ENCODE data around the gene IRF2.
A peak's percentile ranks its signal among the peaks of the same experiment; 100 is the strongest.

Gene IRF2

DNA sequence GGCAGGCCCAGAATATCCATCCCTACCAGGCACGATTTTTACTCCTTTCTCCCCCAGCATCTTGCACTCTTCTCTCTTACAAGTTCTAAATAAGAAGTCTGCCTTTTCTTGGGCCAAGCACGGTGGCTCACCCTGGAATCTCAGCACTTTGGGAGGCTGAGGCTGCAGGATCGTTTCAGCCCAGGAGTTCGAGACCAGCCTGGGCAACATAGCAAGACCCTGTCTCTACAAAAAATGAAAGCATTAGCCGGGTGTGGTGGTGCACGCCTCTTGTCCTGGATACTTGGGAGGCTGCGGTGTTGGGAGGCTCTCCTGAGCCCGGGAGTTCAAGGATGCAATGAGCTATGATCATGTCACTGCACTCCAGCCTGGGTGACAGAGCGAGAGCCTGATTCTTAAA, 64.8 kb downstream of the IRF2 start:
- no peak for DNase-seq (ENCODE audit: low spot score)

DNA sequence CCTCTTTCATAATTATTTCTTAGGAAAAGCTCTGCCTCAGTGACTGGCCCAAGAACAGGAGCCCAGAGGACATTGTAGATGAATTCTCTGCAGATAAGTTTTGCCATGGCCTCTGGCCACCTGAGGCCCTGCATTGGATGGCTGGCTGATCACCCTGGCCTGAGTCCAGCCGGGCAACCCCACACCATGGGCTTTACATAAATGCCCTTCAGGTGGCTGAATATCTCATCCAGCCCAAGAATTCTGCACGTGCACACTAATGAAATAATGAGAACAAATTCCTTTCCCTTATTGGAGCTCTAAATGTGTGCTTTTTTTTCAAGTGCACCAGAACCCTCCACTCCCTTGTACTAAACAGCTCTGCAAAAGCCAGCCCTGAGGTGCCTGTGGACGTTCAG, 65.7 kb downstream of the IRF2 start:
- DNase-seq (ENCODE audit: low spot score) = no peak

DNA sequence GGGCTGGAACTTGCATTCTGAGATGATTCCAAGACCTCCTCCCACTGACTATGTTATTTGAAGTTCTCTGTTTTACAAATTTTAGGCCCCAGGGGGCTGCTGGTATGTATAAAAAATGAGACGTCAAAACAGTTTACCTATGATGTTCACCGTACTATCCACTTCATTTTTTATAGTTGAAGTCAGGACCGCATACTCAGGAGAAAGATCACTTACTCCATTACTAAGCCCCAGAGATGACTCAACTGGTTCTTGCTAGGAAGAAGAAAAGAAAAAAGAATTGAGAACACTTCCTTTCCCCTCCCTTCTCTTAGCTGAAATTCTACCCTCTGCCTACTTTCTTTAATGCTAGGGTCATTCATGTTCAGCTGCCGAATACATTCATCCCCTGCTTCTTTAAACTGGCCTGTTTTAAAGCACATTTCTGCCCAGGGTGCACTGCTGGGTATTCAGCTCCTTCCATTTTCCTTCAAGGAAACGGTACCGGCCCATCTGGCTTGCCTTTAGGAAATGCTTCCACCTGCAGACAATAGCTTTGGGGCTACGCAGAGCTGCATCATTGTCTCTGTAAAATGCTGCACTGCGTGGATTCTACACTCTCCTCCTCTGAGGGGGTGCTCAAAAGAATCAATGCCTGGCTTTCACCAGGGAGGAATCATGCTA, 66.2 kb downstream of the IRF2 start:
- DNase-seq (ENCODE audit: low spot score) = no peak

DNA sequence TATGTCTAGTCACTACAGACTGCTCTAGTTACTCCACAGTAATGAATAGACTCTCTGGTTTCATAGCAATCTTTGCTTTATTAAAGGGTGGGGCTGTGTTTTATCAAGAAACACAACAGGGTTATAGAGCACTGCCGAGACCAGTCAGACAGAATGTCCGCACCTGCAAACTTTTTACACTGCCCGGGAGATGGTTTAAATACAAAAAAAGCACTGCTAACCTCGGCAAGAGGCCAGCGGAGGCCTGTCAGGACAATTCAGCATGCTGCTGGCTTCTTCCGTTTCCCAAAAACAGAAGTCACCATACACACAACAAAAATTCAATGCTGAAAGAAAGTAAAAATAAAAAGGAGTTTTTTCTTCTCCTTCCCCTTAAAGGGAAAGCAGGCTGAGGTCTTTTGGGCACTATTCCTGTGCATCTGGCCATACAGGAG, 67.4 kb downstream of the IRF2 start:
- no peak for DNase-seq (ENCODE audit: low spot score)

DNA sequence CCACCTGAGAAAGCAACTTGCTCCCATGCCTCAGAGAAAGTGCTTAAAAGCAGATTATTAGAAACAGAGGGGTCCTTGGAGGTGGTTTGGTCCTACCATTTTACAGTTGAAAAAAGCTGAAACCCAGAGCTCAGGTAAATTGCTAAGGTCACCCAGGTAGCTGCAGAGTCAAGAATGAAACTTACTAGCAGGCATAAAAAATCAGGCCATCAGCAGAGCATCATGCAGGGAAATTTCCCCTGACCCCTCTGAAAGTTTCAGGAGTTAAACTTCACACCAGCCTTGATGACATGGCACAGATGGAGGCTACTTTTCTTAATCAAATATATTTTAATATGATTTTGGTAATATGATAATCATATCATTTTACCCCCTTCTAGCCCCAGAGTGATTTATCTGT, 70.3 kb downstream of the IRF2 start:
- DNase-seq (ENCODE audit: low spot score) = no peak

DNA sequence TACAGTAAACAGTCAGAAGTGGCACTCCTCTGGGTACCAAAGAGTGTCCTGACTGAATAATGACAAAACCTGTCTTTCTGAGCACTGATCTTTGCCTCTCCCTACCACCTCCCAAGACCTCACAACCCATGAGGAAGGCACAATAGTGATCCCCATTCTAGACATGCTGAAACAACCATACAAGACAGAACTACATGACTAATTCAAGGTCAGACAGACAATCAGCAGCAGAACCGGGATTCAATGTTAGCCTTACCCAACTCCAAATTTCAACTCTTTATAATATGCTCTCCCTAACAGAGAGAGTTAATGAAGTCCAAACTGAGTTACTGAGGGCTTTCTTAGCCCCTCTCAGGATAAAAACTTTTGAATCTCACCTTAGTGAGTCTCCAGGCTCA, 71.0 kb downstream of the IRF2 start:
- DNase-seq (ENCODE audit: low spot score) = no peak

DNA sequence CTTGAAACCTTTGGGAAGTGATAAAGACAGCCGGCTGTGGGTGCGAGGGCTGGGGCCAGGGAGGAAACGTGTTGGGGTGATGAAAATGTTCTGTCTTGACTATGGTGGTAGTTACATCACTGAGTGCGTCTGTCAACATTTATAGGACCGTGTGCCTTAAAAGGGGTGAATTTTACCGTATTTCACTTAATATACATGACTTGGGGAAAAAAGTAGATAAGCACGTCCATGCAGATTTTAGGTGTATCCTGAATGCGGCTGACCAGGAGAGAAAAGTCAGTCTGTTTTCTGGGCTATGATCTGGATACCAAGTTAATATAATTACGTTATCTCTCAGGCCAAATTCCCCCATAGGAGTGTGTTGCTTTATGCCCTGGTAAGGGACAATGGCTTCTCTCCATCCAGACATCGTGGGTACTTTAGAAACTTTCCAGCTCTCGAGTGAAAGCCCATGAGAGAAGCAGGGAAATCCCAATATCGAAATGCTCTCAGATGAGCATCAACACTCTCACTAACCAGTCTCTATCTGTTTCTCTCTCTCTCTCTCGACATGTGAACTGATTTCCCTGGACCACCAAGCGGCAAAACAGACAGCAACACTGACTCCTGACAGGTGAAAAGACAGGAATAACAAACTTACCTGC, 71.5 kb downstream of the IRF2 start:
- DNase-seq (ENCODE audit: low spot score) = no peak

DNA sequence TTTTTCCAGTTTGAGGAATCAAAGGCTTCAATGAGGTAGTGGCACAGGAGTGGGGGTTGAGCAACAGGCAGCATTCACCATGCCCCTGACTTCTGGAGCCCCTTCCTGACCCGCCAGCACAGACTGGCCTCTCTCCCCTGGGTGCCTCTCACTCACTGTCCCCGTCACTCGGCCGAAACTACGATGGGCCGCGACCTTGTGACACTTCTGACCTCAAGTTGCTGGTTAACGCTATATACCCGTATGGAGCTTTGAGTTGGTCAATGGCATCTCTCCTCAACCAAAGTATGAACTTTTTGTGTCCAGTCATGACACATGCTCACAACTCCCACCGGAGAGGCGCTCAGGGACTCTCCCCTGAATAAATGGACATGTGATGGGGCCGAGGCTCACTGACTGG, 72.1 kb downstream of the IRF2 start:
- no peak for DNase-seq (ENCODE audit: low spot score)

DNA sequence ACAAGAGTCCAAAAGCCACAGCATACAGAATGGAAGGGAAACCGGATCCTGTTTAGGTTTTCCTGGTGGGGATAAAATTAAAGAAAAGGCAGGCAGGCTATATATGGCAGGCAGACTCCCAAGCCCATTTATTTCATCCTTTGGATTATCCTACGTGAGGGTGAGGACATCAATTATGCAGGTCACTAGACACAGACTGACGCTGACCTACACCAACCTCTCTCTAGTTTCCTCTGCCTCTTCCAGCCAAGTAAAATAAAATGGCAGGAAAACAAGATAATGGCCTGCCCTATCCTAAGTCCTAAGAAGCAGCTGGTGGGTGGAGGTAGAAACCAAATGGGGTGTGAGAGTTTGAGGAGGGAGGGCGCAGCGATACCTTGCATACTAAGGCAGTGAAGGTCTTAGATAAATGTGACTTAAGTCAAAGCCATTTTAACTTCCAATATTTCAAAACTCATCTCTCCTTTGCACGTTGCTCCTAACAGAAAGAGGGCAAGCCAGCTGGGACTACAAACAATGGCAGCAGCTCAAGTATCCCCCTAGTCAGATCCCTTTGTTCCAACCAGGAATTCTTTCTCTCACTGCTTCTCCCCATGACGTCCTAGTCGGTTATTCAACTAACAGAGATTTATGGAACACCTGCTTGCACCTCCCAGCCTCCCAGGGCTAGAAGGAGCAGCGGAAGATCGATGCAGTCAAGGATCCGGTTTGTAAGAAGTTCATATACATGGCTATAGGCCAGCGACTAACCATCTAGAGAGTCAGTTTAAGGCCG, 72.8 kb downstream of the IRF2 start:
- DNase-seq (ENCODE audit: low spot score) = peak; percentile 17

DNA sequence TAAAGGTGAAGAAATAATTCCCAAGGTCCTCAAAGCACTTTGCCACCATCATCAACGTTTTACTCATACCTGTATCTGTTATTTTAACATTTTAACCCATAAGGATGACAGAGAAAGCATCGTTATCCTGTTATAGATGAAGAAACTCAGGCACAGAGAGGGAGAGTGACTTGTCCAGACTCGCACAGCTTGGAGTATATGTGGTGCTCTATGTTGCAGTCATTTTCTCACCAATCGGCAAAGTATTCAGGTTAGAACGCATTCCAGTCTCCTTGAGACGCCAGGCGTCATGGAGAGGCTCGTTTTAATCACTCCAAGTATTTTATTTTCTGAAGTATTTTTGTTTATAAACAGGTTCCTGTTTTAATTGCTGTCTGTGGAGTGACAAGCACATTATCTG, 73.5 kb downstream of the IRF2 start:
- no peak for DNase-seq (ENCODE audit: low spot score)

DNA sequence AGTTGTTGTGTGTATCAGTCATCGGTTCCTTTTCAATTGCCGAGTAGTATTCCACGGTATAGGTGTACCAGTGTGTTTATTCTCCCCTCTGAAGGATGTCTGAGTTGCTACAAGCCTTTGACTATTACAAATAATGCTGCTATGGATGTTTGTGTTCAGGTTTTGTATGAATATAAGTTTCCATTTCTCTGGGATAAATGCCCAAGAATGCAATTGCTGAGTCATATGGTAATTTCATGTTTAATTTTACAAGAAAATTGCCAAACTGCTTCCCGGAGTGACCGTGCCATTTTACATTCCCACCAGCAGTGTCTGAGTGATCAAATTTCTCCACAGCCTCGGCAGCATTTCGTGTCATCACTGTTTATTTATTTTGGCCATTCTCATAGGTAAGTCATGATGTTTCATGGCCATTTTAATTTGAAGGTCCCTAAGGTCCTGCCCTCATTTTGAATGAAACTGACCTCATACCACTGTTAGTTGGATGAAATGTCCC, 73.9 kb downstream of the IRF2 start:
- no peak for DNase-seq (ENCODE audit: low spot score)

DNA sequence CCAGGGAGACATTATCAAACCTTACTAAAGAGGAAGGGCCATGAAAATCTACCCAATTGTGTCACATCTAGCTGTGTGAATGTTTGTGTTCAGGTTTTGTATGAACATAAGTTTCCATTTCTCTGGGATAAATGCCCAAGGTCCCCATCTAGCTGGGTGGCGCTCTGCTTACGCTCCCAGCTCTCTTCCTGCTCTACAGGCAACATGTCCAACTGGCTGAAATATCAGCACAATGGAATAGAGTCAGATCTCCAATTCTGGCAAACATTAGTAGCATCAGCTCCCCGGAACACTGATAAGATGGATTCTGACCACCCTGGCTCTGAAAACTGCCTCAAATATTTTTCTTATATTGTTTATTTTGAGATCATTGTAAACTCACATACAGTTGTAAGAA, 74.8 kb downstream of the IRF2 start:
- no peak for DNase-seq (ENCODE audit: low spot score)

DNA sequence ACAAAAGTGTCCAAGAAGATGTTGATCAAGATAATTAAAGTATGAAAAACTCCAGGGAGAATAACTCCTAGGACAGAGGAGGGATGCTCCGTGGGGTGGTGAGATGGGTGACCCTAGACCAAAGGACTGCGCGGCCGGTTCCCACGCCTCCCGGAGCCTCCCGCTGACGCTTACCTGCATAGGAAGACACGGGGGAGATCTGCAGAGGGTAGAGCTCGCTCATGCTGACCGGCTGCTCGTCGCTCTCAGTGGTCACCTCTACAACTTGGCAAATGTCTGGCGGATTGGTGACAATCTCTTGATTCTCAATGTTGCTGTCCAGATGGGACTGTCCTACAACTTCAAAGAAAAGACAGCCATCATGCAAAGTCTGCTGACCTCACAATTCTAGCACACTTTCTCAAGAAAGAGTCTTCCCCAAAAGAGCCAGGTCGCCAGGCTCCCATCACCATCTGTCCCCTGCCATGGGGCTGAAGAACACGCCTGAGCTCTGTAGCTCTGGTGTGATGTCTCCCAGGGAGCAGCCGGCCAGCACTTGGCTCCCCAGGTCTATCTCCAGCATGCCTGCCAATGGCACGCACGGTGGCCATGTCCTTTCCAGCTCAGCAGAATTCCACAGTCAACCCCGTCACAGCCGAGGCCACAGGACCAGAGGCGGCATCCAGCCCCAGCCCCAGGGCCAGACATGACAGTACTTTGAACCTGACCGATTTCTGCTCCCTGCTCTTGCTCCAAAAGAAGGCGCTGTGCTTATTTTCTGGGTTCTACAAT, 75.4 kb downstream of the IRF2 start:
- no peak for DNase-seq (ENCODE audit: low spot score)

DNA sequence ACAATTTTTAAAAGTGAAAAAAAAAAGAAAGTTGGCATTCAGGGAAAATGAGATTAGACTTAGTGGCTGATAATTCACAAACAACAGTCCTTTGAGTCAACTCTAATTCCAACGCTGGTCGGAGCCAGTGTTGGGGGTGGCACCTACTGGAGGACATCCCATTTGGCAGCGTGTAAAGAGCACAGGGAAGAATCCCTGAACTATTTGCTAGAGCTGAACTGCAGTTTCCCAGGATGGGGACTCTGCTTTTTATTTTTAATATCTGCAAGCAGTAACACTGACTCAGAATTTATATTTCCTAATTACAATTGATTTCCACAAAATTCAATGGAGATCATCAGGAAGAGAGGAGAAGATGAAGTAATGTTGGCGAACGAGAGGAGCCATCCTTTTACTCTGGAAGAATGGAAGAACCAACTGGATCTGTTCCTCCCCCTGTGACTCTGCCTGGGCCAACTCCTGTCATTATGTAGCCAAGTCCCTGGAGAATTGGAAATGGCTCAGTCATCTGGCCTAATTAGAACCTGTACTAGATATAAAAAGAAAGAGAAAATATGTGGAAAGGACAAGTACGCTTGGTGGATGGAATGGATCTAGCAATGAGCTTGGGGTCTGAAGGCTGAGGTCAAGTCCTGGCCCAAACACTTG, 76.7 kb downstream of the IRF2 start:
- no peak for DNase-seq (ENCODE audit: low spot score)

DNA sequence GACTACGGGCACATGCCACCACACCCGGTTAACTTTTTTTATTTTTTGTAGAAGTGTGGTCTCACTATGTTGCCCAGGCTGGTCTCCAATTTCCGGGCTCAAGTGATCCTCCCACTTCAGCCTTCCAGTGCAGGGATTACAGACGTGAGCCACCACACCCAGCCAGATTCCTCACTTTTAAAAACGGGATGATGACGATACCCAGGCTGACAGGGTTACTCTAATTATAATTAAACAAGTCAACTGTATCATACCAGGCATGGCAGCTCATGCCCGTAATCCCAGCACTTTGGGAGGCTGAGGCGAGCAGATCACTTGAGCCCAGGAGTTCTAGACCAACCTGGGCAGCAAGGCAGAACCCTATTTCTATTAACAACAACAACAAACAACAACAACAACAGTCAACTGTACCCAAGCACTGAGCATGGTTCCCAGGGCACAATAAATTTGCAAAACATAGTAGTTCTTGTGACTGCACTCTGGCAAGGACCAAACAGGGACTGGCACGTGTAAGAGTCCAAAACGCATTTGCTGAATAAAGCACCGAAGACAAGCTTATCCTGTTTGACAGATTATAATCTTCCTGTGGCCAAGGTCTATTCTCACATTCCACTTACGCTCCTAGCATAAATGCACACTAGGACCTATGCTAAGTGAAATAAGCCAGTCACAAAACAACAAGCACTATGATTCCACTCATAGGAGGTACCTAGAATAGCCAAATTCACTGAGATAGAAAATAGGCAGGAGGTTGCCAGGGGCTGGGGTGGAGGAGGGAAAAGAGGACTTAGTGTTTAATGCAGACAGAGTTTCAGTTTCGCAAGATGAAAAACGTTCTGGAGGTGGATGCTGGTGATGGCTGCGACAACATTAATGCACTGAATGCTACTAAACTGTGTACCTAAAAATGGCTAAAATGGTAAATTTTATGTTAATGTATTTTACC, 77.5 kb downstream of the IRF2 start:
- DNase-seq (ENCODE audit: low spot score) = no peak

DNA sequence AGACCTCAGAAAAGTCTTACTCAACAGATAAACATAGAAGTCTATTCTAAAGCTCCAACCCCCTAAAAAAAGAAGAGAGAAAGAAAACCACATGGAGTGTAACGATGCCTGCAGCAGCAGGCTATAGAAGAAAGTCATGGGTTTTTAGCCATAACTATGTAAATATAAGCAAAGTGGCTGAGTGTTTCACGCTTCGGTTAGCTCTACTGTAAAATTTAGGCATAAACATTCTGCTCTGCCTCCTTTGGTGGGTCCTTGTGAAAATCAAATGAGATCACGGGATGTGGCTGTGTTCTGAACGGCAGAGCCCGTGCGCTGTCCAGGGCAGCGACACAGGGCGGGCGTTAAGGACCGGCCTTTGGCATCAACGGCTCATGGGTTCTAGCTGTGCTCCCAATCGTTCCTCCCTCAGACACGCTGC, 78.4 kb downstream of the IRF2 start:
- no peak for DNase-seq (ENCODE audit: low spot score)

DNA sequence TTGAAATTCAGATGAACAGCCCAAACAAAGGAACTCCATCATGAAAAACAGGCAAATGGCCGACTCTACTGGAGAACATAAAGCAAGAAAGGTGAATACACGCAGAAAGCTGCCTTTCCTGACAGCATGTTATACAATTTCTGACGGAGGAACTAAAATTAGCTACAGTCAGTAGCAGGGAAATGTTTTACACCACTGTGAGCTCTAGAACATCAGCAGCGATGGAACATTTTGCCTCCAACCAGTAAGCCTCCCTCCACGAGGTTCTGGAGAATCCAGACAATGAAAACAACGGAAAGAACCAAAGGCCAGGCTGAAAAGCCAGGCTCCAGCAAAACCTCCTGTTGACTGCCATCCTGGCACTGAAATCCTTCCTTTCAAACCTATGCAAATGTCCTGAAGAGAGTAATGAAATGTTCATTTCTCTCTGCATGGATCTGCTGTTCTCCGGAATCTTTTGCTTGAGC, 78.9 kb downstream of the IRF2 start:
- no peak for DNase-seq (ENCODE audit: low spot score)

DNA sequence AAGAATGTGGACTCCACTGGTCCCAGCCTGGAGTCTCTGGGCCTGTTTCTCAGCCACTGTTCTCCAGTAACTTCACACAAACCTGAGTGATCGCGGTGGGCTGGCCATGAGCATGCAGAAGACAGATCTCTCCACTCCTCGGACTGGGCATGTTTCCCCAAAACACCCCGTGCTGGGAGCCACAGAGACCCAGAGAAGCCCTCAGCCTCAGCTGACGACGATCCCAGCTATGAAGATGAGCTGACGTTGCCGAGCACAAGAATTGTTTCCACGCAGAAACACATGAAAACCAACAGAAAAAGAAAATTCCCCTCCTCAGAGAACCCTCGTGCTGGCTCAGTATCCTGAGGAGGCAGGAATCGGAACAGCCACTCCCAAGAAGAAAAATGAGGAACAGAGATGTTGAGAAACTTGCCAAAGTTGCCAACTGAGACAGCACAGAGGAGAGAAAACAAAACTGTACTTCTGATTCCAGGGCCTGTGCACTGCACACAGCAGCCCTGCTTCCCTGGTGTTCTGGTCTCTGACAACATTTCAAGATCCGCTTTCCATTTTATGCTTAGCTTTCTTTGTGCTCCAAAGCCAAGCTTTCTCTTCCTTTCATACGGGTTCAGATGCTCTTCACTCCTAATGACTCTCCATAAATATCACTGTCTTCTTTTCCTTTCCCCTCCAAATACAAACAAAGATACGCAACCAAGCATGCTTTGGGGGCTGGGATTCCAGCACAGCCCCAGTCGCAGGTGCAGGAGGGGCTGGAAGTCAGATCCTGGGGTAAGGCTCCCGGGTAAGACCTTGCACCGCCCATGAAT, 81.4 kb downstream of the IRF2 start:
- no peak for DNase-seq (ENCODE audit: low spot score)

DNA sequence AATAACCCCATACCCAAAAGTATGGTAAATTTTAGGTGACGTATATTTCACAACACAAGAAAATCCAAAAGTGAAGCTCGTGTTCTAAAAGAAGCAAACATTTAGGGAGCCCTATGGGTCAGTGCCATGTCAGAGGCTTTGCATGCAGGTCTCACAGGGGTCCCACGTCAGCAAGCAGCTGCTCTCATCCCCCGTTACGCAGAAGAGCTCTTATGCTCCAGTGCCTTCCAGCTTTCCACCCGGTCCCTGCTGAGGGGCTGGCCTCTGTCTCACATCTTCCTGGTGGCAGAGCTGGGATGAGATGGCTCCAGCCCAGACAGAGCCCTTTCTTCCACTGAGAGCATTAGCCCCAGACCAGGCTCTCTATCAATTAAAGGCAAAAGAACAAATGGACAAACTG, 82.0 kb downstream of the IRF2 start:
- no peak for DNase-seq (ENCODE audit: low spot score)
